Measurements from ENCODE around the gene EBLN1.
A peak's percentile ranks its signal among the peaks of the same experiment; 100 is the strongest.

Gene EBLN1

DNA sequence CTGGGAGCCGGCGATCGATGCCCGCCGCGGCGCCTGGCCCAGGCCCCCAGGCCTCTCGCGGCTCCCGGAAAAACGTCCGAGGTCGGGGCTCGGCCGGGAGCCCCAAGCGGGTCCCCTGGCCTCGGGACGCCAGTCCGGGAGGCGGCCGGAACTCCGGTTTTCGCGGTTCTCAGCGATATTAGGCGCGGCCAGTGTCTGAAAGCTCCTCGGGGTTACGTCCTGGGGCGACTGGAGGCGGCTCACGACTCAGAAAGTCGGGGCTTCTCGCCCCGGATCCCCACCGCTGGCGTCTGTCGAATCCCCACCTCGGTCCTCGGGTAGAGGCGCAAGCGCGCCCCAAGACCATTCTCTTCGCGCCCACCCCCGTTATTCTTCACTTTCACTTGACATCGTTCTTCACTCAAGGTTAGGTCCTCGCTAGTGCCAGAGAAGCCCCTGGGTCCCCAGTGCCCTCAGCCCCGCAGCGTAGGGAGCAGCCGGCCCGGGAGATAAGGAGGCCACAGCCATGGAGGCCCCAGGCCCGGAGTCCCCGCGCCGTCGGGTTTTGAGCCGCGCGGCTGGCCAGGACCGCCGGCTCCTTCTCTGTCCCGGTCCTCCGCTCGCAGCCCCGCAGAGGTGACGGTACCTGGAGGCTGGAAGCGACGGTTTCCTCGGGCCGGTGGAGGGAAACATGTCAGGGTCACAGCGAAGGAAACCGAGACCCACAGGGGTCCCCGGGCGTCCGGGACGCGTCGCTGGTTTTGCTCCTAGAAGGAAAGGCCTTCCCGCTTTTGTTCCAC is 35.2 kb upstream of the EBLN1 start:
- H3K4me3 ChIP-seq (replicated peaks in 1 of 2; ENCODE audit: low read depth in 2 of 2, low read length in 2 of 2), result peak overlapping the region; percentile 50 to 54
- TF ChIP-seq, protein P1, sequence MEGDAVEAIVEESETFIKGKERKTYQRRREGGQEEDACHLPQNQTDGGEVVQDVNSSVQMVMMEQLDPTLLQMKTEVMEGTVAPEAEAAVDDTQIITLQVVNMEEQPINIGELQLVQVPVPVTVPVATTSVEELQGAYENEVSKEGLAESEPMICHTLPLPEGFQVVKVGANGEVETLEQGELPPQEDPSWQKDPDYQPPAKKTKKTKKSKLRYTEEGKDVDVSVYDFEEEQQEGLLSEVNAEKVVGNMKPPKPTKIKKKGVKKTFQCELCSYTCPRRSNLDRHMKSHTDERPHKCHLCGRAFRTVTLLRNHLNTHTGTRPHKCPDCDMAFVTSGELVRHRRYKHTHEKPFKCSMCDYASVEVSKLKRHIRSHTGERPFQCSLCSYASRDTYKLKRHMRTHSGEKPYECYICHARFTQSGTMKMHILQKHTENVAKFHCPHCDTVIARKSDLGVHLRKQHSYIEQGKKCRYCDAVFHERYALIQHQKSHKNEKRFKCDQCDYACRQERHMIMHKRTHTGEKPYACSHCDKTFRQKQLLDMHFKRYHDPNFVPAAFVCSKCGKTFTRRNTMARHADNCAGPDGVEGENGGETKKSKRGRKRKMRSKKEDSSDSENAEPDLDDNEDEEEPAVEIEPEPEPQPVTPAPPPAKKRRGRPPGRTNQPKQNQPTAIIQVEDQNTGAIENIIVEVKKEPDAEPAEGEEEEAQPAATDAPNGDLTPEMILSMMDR (IDR thresholded peaks at IDR 0.05; ENCODE audit: low read depth, low read length), result no peak
- DNase-seq (ENCODE audit: low read depth in 2 of 2), result peak in 1 of 2 donors; percentile 39

DNA sequence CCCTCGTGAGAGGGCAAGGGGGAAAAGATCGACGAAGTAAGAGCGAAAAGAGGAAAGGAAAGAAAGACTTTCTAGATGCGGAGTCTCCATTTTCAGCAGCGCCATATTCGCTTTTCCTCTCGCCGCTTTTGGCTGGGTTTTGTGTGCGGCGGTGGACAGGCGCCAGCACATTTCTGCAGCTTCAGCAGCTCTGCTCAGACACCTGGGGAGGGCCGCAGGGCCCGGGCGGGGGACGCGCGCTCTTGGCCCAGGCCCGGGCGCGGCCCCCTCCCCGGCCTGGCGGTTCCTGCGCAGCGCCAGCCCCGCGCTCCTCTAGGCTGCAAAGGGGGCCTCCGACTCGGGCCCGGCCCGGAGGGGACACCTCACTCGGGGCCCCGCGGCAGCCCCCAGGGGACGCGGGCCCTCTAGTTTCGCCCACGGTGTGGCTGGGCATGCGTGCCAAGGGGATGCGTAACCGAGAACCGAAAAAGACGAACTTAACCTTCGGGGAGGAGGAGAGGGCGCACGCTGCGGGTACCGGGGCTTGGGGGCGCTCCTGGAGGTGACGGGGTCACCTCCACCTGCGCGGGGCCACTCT is 34.5 kb upstream of the EBLN1 start:
- TF ChIP-seq, protein P1 (IDR thresholded peaks at IDR 0.05; ENCODE audit: low read depth, low read length), result no peak
- DNase-seq (ENCODE audit: low read depth in 2 of 2), result peak; percentile 52 to 73
- peak overlapping the region; percentile 50 to 54 for H3K4me3 ChIP-seq (replicated peaks in 1 of 2; ENCODE audit: low read depth in 2 of 2, low read length in 2 of 2)

DNA sequence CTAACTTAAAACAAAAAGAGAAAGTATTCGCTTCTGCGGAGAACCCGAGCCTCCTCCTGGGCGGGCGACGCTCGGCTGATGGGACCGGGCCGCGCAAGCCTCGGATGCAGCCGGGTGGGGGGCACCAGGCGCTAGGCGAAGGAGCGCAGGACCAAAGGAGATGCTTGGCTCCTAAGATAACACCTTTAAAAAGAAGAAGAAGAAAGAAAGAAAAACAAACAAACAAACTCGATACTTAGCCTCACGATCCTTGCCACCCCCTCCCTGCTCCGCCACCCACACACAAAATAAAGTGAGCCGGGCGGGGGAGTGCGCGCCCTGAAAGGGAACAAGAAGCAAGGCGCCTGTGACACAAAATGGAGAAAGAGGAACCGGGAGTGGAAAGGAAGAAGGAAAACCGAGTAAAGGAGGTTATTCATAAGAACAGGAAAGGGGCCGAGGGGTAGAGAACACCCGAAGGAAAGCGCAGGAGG is 34.0 kb upstream of the EBLN1 start:
- DNase-seq (ENCODE audit: low read depth in 2 of 2), result peak; percentile 65 to 73
- peak overlapping the region; percentile 50 to 54 for H3K4me3 ChIP-seq (replicated peaks in 1 of 2; ENCODE audit: low read depth in 2 of 2, low read length in 2 of 2)
- TF ChIP-seq, protein P1 (IDR thresholded peaks at IDR 0.05; ENCODE audit: low read depth, low read length), result no peak

DNA sequence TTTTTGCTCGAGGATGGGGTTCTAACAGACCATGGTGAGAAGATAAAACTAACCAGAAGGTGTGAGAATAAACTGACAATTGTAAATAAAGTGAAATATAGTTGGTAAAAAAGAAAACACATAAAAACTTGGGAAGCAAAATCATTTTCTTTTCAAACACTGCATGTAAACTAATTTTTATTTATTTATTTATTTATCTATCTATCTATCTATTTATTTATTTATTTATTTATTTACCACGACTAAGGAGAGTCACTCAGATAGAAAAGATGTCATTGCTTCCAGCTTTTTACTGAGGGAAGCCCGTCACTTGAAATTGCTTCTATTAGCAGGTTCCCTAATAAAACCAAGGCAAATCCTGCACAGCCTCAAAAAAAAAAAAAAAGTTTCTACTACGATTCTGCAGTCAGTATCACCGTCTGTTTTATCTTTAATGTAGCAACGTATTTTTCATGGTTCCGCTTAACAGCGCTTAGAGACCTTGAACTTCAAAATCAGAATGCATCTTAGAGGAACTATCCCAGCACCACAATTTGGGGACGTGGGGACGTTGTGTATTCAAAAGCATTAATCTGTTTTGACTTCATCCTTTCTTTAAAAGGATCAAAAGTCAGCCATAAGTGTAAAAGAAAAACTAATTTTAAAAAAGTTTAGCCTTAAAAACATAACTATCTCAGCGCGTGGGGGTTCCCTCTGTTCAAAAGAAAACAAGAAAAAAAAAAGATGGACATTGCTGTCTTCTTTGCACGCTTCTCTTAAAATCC is 33.3 kb upstream of the EBLN1 start:
- TF ChIP-seq, protein P1 (IDR thresholded peaks at IDR 0.05; ENCODE audit: low read depth, low read length), result no peak
- DNase-seq (ENCODE audit: low read depth in 2 of 2), result peak; percentile 41 to 44
- peak overlapping the region; percentile 50 to 54 for H3K4me3 ChIP-seq (replicated peaks in 1 of 2; ENCODE audit: low read depth in 2 of 2, low read length in 2 of 2)

DNA sequence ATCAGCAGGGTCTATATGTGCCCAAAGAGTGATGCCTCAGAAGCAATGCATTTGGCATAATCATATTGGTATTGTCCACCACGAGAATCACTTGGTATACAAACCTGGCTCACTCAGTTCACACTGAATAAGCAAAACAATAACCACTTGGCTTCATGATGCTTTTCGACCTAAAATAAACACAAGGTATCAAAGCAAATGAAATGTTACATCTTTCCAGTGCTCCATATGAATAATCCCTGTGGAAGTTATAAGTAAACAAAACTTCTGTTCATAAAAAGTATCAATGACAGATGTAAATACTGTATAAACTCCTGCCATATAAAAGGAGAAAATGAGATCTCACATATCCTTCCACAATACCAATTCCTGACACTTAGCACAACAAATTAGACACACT is 29.8 kb upstream of the EBLN1 start:
- no peak for DNase-seq (ENCODE audit: low read depth in 2 of 2)
- no peak overlapping the region for H3K4me3 ChIP-seq (replicated peaks in 1 of 2; ENCODE audit: low read depth in 2 of 2, low read length in 2 of 2)
- TF ChIP-seq, protein P1 (IDR thresholded peaks at IDR 0.05; ENCODE audit: low read depth, low read length), result no peak

DNA sequence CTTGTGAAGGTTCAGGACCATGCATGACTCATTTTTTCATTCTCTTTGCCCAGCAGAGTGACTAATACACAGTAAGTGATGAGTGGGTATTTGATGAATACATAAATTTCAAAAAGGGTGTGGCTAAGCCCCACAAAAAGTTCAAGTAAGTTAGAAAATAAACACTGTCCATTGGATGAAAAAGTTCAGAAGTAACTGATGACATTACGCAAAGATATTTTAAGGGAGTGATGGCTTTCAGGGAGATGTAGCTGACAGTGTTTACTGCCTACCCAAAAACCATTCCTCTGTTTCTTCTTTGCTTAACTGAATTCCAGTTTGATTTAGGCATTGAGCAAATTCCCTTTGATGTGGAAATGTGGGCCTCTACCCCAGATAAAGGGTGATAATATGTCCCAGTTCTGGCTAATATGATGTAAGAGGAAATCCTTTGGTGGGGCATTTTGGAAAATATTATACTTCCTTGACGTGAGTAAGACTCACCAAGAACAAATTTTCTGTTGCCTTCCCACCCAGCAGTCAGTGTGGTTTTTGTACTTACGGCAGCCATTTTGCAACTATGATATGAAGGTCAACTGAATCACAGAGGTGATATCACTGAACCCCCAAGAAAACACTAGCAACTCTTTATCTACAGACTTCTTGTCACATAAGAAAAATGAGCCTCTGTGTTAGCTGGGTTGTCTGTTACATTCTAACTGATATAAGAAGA is 29.0 kb upstream of the EBLN1 start:
- no peak overlapping the region for H3K4me3 ChIP-seq (replicated peaks in 1 of 2; ENCODE audit: low read depth in 2 of 2, low read length in 2 of 2)
- DNase-seq (ENCODE audit: low read depth in 2 of 2), result peak; percentile 94 to 97
- TF ChIP-seq, protein P1 (IDR thresholded peaks at IDR 0.05; ENCODE audit: low read depth, low read length), result no peak

Data from cardiac fibroblast (primary cell).